IPS-18a (cell line): Measurements from ENCODE around the gene ESRRA.

Experiments
- H3K27ac ChIP-seq: one replicate; pipeline ENCODE4 v1.5.1; 2013; ENCODE audit warnings: low read length
- H3K27me3 ChIP-seq: one replicate; pipeline ENCODE4 v1.6.1; 2013; ENCODE audit warnings: mild to moderate bottlenecking, low read length; ENCODE audit not compliant: control insufficient read depth, insufficient read depth
- H3K36me3 ChIP-seq: one replicate; pipeline ENCODE4 v1.6.1; 2013; ENCODE audit warnings: low read depth, low read length; ENCODE audit not compliant: control insufficient read depth
- H3K4me1 ChIP-seq: one replicate; pipeline ENCODE4 v1.6.1; 2013; ENCODE audit warnings: low read depth, low read length; ENCODE audit not compliant: control insufficient read depth
- H3K4me3 ChIP-seq: one replicate; pipeline ENCODE4 v1.5.1; 2013; ENCODE audit warnings: low read length
- H3K9ac ChIP-seq: one replicate; pipeline ENCODE4 v1.6.1; 2013; ENCODE audit warnings: mild to moderate bottlenecking, low read length, moderate library complexity
- H3K9me3 ChIP-seq: one replicate; pipeline ENCODE4 v1.6.1; 2013; ENCODE audit warnings: low read depth, low read length; ENCODE audit not compliant: control insufficient read depth

ESRRA gene

DNA sequence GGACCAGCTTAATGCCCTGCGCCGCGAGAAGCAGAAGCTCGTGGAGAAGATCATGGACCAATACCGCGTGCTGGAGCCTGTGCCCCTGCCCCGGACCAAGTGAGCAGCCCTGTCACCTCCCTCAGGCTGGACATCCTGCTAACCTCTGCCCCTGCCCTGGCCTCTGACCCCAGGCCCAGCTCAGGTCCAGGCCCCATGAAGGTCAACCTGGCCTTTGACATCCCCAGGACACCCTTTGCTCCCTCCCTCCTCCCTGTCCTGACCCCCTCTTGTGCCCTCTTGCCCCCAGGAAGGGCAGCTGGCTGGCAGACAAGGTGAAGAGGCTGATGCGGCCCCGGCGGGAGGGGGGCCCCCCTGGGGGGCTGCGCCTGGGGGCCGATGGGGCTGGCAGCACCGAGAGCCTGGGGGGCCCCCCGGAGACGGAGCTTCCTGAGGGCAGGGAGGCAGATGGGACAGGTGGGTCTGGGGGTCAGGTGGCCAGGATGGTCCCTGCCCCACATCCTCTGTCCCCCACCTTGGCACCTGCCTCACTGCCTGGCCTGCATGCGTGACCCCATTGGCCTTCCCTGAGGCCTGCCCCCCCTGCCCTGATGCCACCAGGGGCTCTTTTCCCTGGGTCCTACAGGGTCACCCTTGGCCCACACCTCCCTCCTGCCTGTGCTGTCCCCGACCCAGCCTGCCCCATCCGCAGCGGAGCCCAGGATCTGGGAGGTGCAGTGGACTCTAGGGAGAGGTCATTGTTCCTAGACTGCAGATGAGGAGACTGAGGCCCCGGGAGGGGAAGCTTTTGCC, 48.6 kb downstream of the ESRRA start:
- Histone ChIP-seq H3K9me3 (no peaks in the 10 kb centered on the region), H3K36me3 (no peaks in the 10 kb centered on the region), H3K4me1 (peaks cover 11% of the 10 kb centered on the region), H3K27ac (no peak overlapping the region), H3K9ac (no peak overlapping the region), H3K4me3 (no peak overlapping the region), H3K27me3 (peaks cover 3% of the 10 kb centered on the region)

DNA sequence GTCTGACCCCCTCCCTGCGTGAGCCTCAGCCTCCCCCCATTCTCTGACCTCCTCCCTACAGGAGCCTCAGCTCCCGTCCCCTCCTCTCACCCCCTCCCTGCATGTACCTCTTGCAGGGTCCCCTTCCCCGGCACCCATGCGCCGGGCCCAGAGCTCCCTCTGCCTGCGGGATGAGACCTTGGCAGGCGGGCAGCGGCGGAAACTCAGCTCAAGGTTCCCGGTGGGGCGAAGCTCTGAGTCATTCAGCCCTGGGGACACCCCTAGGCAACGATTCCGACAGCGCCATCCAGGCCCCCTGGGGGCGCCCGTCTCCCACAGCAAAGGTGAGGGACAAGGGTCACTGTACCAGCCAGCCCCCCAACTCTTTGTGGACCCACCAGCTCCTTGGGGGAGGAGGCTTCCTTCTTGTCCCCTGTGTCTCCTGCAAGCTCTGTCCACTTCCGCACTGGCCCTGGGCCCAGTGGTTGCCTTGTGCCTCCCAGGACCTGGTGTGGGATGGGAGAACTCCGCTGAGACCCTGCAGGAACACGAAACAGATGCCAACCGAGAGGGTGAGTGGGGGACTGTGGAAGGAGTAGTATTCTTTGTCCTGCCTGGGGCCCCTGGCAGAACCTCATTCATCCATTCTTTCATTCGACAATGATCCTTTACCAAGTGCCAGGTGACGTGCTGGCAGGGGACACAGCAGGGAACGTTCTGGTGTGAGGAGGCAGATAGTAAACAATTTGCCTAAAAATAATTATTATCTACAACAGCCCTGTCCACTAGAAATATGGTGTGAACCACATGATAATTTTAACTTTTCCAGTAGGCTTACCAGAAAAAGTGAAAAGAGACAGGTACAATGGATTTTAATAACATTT, 50.0 kb downstream of the ESRRA start:
- H3K36me3 ChIP-seq, result no peaks in the 10 kb centered on the region
- H3K27me3 ChIP-seq, result peaks cover 3% of the 10 kb centered on the region
- H3K4me3 ChIP-seq, result no peak overlapping the region
- H3K27ac ChIP-seq, result no peak overlapping the region
- H3K9ac ChIP-seq, result no peak overlapping the region
- no peaks in the 10 kb centered on the region for H3K9me3 ChIP-seq
- peaks cover 14% of the 10 kb centered on the region for H3K4me1 ChIP-seq

DNA sequence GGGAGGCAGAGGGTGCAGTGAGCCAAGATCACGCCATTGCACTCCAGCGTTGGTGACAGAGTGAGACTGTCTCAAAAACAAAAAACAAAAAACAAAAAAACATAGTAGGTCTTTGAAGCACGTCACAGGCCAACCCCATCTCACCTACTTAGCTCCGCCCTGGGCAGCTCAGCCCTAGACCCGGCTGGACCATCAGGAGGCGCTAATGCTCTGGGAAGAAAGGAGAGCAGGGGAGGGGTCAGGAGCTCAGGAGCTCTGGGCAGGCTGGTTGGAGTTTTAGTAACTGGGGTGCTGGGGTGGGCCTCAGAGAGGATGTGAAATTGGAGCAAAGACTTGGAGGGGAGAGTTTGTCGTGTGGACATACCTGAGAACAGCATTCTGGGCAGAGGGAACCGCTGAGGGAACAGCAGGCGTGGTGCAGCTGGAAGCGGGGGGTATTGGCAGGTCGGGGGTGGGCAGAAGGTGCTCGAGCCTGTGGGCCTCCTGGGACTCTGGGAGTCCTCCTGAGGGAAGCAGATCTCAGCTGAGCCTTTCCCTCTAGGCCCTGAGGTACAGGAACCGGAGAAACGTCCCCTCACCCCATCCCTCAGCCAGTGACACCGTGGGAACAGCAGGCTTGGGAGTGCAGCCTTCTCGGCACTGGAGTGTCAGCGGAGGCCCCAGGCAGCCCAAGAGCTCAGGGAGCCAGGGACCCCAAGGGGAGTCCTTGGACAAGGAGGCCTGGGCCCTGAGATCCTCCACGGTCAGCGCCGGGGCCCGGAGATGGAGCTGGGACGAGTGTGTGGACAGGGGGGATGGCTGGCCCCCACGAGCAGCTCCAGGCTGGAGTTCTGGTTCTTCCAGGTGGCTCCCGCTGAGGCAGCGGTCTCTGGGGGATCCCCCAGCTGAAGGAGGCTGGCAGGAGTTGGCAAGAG, 51.4 kb downstream of the ESRRA start:
- Histone ChIP-seq H3K4me1 (peaks cover 14% of the 10 kb centered on the region), H3K9ac (no peak overlapping the region)

DNA sequence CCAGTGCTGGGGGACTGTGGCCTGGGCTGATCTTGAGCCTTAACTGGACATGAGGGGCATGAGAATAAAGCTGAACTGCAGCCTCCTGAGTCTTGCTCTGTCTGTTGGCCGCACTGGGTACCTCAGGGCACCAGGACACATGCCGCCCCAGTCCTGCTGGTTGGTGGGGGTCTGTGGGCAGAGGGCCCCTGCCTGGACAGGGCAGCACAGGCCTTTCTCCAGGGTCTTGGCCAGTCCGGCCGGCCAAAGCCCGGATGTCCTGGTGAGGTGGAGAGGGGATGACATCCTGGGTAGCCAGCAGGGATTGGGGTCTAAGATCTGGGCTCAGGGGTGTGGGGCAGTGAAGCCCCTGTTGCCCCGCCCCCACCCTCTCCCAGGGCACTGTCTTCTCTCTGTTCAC, 52.1 kb downstream of the ESRRA start:
- H3K36me3 ChIP-seq, result peaks cover 8% of the 10 kb centered on the region
- no peak overlapping the region for H3K4me3 ChIP-seq
- H3K9me3 ChIP-seq, result no peaks in the 10 kb centered on the region
- H3K4me1 ChIP-seq, result peaks cover 14% of the 10 kb centered on the region
- no peak overlapping the region for H3K27ac ChIP-seq
- H3K9ac ChIP-seq, result no peak overlapping the region
- H3K27me3 ChIP-seq, result peaks cover 3% of the 10 kb centered on the region

More for the DNA sequence above, 51.4 kb downstream of the ESRRA start:
- Histone ChIP-seq H3K9me3 (no peaks in the 10 kb centered on the region), H3K27ac (no peak overlapping the region), H3K4me3 (no peak overlapping the region), H3K27me3 (peaks cover 3% of the 10 kb centered on the region), H3K36me3 (peaks cover 1% of the 10 kb centered on the region)

DNA sequence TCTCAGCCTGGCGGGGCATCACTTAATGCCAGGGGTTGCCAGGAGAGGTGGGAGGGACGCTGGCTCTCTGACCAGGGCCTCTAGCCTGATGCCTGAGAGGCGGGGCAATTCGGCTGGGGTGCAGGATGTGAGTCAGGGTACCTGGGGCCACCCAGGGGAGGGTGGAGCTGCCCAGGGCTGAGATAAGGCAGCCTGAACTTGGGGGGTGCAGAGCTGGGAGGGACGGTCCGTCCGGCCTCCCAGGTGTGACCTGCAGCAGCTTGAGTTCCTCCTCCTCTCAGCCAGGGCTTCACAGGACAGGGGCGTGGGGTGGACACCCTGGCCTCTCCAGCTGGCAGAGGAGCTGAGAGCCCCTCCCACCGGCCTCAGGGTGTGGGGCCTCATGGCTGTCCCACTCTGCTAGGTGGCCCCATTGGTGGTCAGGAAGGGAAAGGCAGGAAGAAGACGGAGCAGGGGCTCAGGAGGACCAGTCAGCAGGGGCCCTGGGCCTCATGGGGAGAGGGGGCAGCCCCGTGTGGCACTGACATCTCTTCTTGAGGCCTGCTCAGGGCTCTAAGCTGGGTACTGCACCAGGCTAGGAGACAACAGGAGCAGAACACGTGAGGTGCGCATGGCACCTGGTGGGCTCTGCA, 52.7 kb downstream of the ESRRA start:
- peaks cover 9% of the 10 kb centered on the region for H3K36me3 ChIP-seq
- H3K4me3 ChIP-seq, result no peak overlapping the region
- H3K9me3 ChIP-seq, result no peaks in the 10 kb centered on the region
- peaks cover 3% of the 10 kb centered on the region for H3K27me3 ChIP-seq
- H3K27ac ChIP-seq, result no peak overlapping the region
- H3K4me1 ChIP-seq, result peaks cover 14% of the 10 kb centered on the region
- H3K9ac ChIP-seq, result no peak overlapping the region

DNA sequence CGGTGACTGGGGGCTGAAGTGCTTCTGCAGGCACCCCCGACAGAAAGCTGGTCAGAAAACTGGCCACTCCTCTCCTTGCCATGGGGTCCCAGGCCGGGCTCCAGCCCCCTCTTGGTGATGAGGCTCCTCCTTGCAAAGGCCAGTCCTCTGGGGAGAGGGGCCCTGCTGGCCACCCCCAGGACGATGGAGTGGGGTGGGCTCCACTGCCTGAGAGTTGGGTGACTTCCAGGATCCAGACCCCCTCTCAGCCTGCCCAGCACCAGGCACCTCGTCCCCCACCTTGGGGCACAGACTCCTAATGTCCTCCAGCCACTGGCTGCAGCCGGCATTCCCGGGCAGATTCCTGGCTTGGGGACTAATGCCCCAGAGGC, 53.2 kb downstream of the ESRRA start:
- Histone ChIP-seq H3K9me3 (no peaks in the 10 kb centered on the region), H3K27ac (no peak overlapping the region), H3K9ac (no peak overlapping the region), H3K27me3 (peaks cover 3% of the 10 kb centered on the region), H3K4me3 (peak overlapping the region; percentile 75), H3K4me1 (peaks cover 14% of the 10 kb centered on the region), H3K36me3 (peaks cover 9% of the 10 kb centered on the region)

DNA sequence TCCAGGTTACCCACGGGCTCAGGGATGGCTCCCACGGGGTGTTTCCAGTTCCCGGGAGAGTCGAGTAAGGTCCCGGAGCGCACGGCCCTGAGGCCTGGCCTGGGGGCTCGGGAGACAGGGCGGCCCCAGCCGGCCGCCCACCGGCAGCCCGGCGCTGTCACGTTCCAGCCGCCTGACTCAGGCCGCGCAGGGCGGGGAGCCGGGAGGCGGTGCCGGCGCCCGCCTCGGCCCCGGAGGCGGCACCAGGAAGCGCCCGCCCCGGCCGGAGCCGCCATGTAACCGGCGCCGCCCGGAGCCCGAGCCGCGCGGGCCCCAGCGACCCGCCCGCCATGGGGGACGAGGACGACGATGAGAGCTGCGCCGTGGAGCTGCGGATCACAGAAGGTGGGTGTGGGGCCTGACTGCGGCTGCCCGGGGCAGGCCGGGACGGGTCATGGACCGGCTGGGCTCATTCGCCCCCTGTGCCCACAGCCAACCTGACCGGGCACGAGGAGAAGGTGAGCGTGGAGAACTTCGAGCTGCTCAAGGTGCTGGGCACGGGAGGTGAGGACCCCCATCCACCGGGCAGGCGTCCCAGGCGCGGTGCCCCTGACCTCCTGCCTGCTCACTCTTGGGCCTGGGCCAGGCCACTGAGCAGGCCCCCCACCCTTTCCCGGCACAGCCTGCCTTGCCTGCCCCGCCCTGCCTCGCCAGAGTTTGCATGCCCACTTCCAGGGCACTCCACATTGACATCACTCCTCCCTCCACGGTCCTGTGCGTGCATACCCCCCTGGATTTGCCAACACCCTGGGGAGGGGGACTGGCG, 53.8 kb downstream of the ESRRA start, which contains the start of gene RPS6KA4:
RPS6KA4 (plus strand) TSS at position 256 of the 805 bp plus-strand sequence; CDS start at position 330, 74 bp downstream.
- peaks cover 14% of the 10 kb centered on the region for H3K4me1 ChIP-seq
- H3K27me3 ChIP-seq, result peaks cover 3% of the 10 kb centered on the region
- peaks cover 9% of the 10 kb centered on the region for H3K36me3 ChIP-seq
- H3K4me3 ChIP-seq, result peak within 1 kb of the TSS; percentile 75
- peak within 1 kb of the TSS; percentile 32 for H3K9ac ChIP-seq
- no peak within 1 kb of the TSS for H3K27ac ChIP-seq
- H3K9me3 ChIP-seq, result no peaks in the 10 kb centered on the region

DNA sequence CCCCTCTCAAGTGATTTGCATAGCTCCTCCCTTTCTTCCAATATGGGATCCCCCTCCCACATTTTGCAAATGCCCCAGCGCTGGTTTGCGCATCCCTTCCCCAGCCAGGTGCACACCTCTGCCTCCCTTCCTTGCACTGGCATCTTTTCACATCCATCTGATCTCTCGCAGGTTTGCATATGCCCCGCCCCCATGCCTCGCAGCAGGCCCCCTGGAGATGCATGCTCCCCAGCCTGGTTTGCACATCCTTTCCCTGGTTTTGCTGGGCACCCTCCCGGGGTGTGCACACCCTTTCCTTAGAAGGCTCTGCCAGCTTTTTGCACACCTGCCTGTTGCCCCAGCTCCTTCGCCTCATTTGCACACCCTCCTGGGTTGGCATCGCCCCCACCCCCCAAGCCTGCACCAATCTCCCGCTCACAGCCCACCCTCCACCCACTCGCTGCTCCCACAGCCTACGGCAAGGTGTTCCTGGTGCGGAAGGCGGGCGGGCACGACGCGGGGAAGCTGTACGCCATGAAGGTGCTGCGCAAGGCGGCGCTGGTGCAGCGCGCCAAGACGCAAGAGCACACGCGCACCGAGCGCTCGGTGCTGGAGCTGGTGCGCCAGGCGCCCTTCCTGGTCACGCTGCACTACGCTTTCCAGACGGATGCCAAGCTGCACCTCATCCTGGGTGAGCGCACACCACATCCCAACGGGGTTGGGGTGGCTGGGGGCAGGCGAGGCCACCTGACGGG, 54.6 kb downstream of the ESRRA start:
- peak overlapping the region; percentile 32 for H3K9ac ChIP-seq
- H3K27me3 ChIP-seq, result peaks cover 3% of the 10 kb centered on the region
- H3K36me3 ChIP-seq, result peaks cover 9% of the 10 kb centered on the region
- H3K27ac ChIP-seq, result no peak overlapping the region
- peaks cover 14% of the 10 kb centered on the region for H3K4me1 ChIP-seq
- H3K4me3 ChIP-seq, result peak overlapping the region; percentile 75
- H3K9me3 ChIP-seq, result no peaks in the 10 kb centered on the region

DNA sequence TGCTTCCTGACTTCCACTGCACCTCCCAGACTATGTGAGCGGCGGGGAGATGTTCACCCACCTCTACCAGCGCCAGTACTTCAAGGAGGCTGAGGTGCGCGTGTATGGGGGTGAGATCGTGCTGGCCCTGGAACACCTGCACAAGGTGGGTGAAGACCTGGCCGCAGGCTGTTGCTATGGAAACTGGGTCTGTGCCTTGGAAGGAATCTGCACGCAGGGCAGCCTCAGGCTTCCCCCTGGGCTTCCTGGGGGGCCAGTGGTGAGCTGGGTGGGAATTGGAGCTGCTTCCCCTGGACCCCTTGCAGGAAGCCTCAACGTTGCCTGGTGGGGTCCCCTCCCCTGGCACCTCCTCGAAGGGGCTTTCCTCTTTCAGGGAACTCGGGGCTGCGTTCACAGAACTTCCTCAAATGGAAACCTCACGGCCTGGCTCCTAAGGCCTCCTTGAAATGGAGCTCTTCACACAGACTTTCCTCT, 55.2 kb downstream of the ESRRA start:
- H3K4me3 ChIP-seq, result no peak overlapping the region
- peaks cover 3% of the 10 kb centered on the region for H3K27me3 ChIP-seq
- no peaks in the 10 kb centered on the region for H3K9me3 ChIP-seq
- H3K9ac ChIP-seq, result no peak overlapping the region
- H3K4me1 ChIP-seq, result peaks cover 10% of the 10 kb centered on the region
- H3K36me3 ChIP-seq, result peaks cover 9% of the 10 kb centered on the region
- no peak overlapping the region for H3K27ac ChIP-seq

DNA sequence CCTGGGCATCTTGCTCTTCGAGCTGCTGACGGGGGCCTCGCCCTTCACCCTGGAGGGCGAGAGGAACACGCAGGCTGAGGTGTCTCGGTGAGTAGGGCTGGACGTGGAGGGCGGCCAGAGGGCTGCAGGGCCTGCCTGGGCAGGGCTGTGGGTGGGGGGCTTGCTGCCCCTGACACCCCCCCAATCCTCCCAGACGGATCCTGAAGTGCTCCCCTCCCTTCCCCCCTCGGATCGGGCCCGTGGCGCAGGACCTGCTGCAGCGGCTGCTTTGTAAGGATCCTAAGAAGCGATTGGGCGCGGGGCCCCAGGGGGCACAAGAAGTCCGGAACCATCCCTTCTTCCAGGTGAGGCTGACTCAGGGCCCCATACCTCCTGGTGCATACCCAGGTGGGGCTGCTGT, 56.3 kb downstream of the ESRRA start:
- peaks cover 11% of the 10 kb centered on the region for H3K36me3 ChIP-seq

More for the DNA sequence above, 56.3 kb downstream of the ESRRA start:
- Histone ChIP-seq H3K4me1 (peaks cover 8% of the 10 kb centered on the region), H3K4me3 (no peak overlapping the region), H3K9ac (no peak overlapping the region), H3K27ac (no peak overlapping the region), H3K9me3 (no peaks in the 10 kb centered on the region), H3K27me3 (peaks cover 3% of the 10 kb centered on the region)
